PC-9 (cell line): ENCODE results near the gene ITPKB. TPM values are rescaled to one million over a fixed set of nuclear protein-coding genes. Genes with fewer than 3 reads are reported as not detected.

Experiments used
- BruUV-seq: library from RNA; stranded (reverse); fragments of 400-500 nt; replicated peaks from 2 replicates; lab custom pipeline; 2021; lab: Mats Ljungman, UMichigan
- CTCF ChIA-PET: fragments of 300-600 bp; sonication (Branson Sonifier 250); formaldehyde crosslinking; loops from one replicate; lab custom pipeline; 2022; ENCODE audit warnings: antibody characterized with exemption; lab: Charles Lee
- POLR2A ChIA-PET: fragments of 300-600 bp; sonication (Branson Sonifier 250); formaldehyde crosslinking; loops from one replicate; lab custom pipeline; 2022; ENCODE audit warnings: antibody characterized with exemption; ENCODE audit not compliant: unreplicated experiment; lab: Charles Lee
- DNase-seq, 2 experiments: peaks; one replicate each; pipeline versions ENCODE4 v3.0.0 to v3.0.0-alpha.2; 2015 to 2022; ENCODE audit warnings: mixed read lengths in 1 of 2
- H2AFZ ChIP-seq: fragments of 200-600 bp; sonication (generic); 2 replicates; pipeline ENCODE4 v1.8.1; 2017; ENCODE audit warnings: antibody characterized with exemption
- H3F3A ChIP-seq: fragments of 200-600 bp; sonication (generic); 2 replicates; pipeline ENCODE4 v1.8.1; 2017; ENCODE audit warnings: antibody characterized with exemption, mild to moderate bottlenecking, low read depth; ENCODE audit not compliant: insufficient read depth
- H3K27ac ChIP-seq: fragments of 200-600 bp; sonication (generic); 2 replicates; pipeline ENCODE4 v1.6.1; 2016; ENCODE audit warnings: mixed run types
- H3K27me3 ChIP-seq: fragments of 200-600 bp; sonication (generic); 2 replicates; pipeline ENCODE4 v1.6.1; 2016; ENCODE audit warnings: low read depth, mixed run types; ENCODE audit not compliant: insufficient read depth
- H3K36me3 ChIP-seq: fragments of 200-600 bp; sonication (generic); 2 replicates; pipeline ENCODE4 v1.6.1; 2016; ENCODE audit warnings: low read depth, mixed run types
- H3K4me1 ChIP-seq: fragments of 200-600 bp; sonication (generic); replicated peaks from 2 replicates; pipeline ENCODE4 v1.6.1; 2016; ENCODE audit warnings: mixed run types; ENCODE audit not compliant: insufficient read depth
- H3K4me2 ChIP-seq: fragments of 200-600 bp; sonication (generic); 2 replicates; pipeline ENCODE4 v1.6.1; 2017; ENCODE audit warnings: mixed run types
- H3K4me3 ChIP-seq: fragments of 200-600 bp; sonication (generic); 2 replicates; pipeline ENCODE4 v1.6.1; 2016; ENCODE audit warnings: mixed run types
- H3K79me2 ChIP-seq: fragments of 200-600 bp; sonication (generic); 2 replicates; pipeline ENCODE4 v1.6.1; 2017; ENCODE audit warnings: low read depth, mixed run types
- H3K9me2 ChIP-seq: fragments of 200-600 bp; sonication (generic); 2 replicates; pipeline ENCODE4 v1.8.1; 2017; ENCODE audit warnings: mild to moderate bottlenecking; ENCODE audit not compliant: insufficient read depth
- H3K9me3 ChIP-seq: fragments of 200-600 bp; sonication (generic); 2 replicates; pipeline ENCODE4 v1.8.1; 2016; ENCODE audit warnings: low read depth; ENCODE audit not compliant: insufficient read depth
- H4K20me1 ChIP-seq: fragments of 200-600 bp; sonication (generic); 2 replicates; pipeline ENCODE4 v1.8.1; 2017; ENCODE audit not compliant: insufficient read depth
- EZH2 ChIP-seq: fragments of 200-600 bp; sonication (generic); IDR thresholded peaks from 2 replicates; pipeline ENCODE4 v1.8.0; 2017; ENCODE audit warnings: antibody characterized with exemption, low read depth
- intact Hi-C: fragments of 100-400 bp; cut with micrococcal nuclease; formaldehyde crosslinking; loops from one replicate; pipeline ENCODE4 v1.10.0; 2022; ENCODE audit not compliant: unreplicated experiment
- total RNA-seq: library from RNA; stranded (reverse); gene quantifications from 2 replicates; pipeline ENCODE4 v1.2.3, GENCODE V29; 2021
- TF ChIP-seq, protein P1 (sequence below): fragments of 200-600 bp; sonication (generic); conservative IDR thresholded peaks from 2 replicates; pipeline ENCODE4 v1.6.1; 2017; ENCODE audit warnings: mixed run types, antibody characterized with exemption, mild to moderate bottlenecking, moderate library complexity

The ITPKB gene
- total RNA-seq, 1 experiment from 2014 or later = 13.4 TPM

DNA sequence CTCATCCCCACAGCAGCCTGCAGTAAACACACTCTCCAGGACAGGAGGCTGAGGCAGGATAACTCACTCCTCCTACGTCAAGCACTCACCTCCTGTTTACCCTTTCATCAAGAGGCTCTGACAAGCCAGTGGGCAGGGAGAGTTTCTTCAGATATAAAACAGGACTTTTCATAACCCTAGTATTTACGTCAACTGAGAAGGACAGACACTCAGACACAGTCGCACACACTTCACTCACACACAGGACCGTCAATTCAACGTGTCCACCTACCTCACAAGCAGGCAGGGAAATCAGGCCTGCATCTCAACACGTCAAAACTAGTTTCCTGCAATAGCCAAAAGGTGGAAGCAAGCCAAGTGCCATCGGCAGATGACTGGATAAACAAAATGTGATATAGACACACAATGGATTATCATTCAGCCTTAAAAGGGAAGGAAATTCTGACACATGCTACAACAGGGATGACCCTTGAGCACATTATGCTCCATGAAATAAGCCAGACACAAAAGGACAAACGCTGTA is 48.6 kb downstream of the ITPKB start:
- TF ChIP-seq EZH2 = no peak
- TF ChIP-seq, protein P1, sequence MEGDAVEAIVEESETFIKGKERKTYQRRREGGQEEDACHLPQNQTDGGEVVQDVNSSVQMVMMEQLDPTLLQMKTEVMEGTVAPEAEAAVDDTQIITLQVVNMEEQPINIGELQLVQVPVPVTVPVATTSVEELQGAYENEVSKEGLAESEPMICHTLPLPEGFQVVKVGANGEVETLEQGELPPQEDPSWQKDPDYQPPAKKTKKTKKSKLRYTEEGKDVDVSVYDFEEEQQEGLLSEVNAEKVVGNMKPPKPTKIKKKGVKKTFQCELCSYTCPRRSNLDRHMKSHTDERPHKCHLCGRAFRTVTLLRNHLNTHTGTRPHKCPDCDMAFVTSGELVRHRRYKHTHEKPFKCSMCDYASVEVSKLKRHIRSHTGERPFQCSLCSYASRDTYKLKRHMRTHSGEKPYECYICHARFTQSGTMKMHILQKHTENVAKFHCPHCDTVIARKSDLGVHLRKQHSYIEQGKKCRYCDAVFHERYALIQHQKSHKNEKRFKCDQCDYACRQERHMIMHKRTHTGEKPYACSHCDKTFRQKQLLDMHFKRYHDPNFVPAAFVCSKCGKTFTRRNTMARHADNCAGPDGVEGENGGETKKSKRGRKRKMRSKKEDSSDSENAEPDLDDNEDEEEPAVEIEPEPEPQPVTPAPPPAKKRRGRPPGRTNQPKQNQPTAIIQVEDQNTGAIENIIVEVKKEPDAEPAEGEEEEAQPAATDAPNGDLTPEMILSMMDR = no peak
- no peak overlapping the region for H3K27ac ChIP-seq
- no peaks in the 10 kb centered on the region for H3K4me1 ChIP-seq
- no peaks in the 10 kb centered on the region for H3K9me2 ChIP-seq
- H3K4me2 ChIP-seq = no peak overlapping the region
- ChIA-PET CTCF (no interaction called here), POLR2A (no interaction called here)
- no peak overlapping the region for H3K4me3 ChIP-seq
- no peaks in the 10 kb centered on the region for H3F3A ChIP-seq
- no peaks in the 10 kb centered on the region for H3K79me2 ChIP-seq
- H4K20me1 ChIP-seq = no peaks in the 10 kb centered on the region
- H2AFZ ChIP-seq = no peak overlapping the region
- H3K9me3 ChIP-seq = no peaks in the 10 kb centered on the region
- DNase-seq = no peak
- H3K27me3 ChIP-seq = no peaks in the 10 kb centered on the region
- no TSS peak for BruUV-seq
- intact Hi-C loops = no loop called here
- H3K36me3 ChIP-seq = no peaks in the 10 kb centered on the region

DNA sequence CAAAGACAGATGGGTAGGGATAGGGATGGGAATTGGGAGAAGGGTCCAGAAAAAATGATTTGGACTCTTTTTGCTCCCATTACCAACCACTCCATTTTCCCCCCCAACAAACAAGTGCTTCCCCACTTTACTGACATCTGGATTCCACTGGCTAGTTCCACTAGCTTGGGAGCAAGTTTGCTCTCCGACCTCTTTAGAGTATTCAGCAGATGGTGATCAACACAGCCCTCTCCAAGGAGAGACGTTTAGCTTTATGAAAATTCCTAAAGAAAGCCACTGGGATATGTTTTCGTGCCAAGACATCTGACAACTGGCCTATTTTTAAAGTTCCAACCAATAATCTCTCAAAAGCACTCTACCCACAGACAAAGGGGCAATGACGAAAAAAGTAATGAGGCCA is 50.3 kb downstream of the ITPKB start:
- POLR2A ChIA-PET = interaction anchor here (0.6 kb wide), 1 partner anchor 148 kb away, joined by 4 read pairs; no protein-coding TSS in a partner anchor
- H3K79me2 ChIP-seq = no peaks in the 10 kb centered on the region
- H3K9me2 ChIP-seq = no peaks in the 10 kb centered on the region
- H3K36me3 ChIP-seq = no peaks in the 10 kb centered on the region
- H4K20me1 ChIP-seq = 0 out of 2 replicates have a peak, but pooled peaks cover under 1% of the 10 kb centered on the region
- no peak overlapping the region for H3K4me3 ChIP-seq
- no peaks in the 10 kb centered on the region for H3K4me1 ChIP-seq
- TF ChIP-seq EZH2 = no peak
- TF ChIP-seq, protein P1 = no peak
- DNase-seq = no peak
- no peaks in the 10 kb centered on the region for H3K27me3 ChIP-seq
- H3K4me2 ChIP-seq = no peak overlapping the region
- no peaks in the 10 kb centered on the region for H3K9me3 ChIP-seq
- no TSS peak for BruUV-seq
- no peak overlapping the region for H2AFZ ChIP-seq
- no peak overlapping the region for H3K27ac ChIP-seq
- CTCF ChIA-PET = no interaction called here
- H3F3A ChIP-seq = no peaks in the 10 kb centered on the region
- intact Hi-C loops = no loop called here

DNA sequence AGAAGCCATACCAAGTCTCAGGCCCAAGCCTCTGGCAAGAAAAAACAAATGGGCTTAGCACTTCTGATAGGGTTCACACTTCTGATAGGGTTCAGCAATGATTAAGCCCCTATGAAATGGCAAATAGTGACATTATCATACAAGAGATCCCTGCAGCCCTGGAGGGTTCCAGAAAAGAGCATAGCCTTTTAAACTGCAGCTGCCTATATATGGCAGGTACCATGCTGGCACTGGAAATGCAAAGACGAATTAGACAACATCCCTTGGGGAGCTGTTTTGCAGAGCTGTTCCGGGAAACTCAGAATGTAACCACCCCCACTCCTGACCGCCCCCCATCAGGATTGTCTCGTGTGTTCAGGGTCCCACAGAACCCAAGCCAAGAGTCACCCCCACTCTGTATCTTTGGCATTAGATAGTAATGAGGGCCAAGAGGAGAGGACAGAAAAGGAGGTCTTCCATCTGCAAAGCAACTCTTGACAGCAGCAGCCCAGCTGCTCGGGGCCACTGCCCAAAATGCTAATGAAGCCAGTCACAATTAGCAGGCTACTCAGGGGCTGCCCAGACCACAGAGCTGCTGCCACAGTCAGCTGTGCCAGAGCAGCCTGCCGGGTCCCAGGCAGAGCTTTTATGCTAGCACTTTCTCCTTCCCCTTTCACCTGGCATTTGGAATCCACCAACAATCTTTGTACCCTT is 50.9 kb downstream of the ITPKB start:
- H3K4me3 ChIP-seq = no peak overlapping the region
- H3K27me3 ChIP-seq = no peaks in the 10 kb centered on the region
- H3K9me3 ChIP-seq = no peaks in the 10 kb centered on the region
- no peak overlapping the region for H3K27ac ChIP-seq
- ChIA-PET CTCF (no interaction called here), POLR2A (interaction anchor here (0.6 kb wide), 1 partner anchor 148 kb away, joined by 4 read pairs; no protein-coding TSS in a partner anchor)
- no peaks in the 10 kb centered on the region for H3K9me2 ChIP-seq
- no peaks in the 10 kb centered on the region for H3K36me3 ChIP-seq
- no peaks in the 10 kb centered on the region for H3K4me1 ChIP-seq
- DNase-seq = no peak
- H2AFZ ChIP-seq = no peak overlapping the region
- H3K79me2 ChIP-seq = no peaks in the 10 kb centered on the region
- no peaks in the 10 kb centered on the region for H3F3A ChIP-seq
- intact Hi-C loops = no loop called here
- no TSS peak for BruUV-seq
- TF ChIP-seq, protein P1 = no peak
- TF ChIP-seq EZH2 = no peak
- H3K4me2 ChIP-seq = no peak overlapping the region
- H4K20me1 ChIP-seq = peaks cover 3% of the 10 kb centered on the region; the same call in 1 of the 2 replicates
